Esophagus muscularis mucosa (tissue), 4 donors: ENCODE data around the gene AS3MT. TPM values are rescaled to one million over a fixed set of nuclear protein-coding genes. Genes with fewer than 3 reads are reported as not detected.

Experiments
- DNase-seq: peaks from one replicate; pipeline ENCODE4 v3.0.0-alpha.2; 2017; ENCODE audit errors: extremely low spot score
- H3K27ac ChIP-seq, 4 donors: fragments of 200-600 bp; sonication (generic); replicated peaks in 1 of 4; 1 replicate in 3 of 4; 2 replicates in 1 of 4; pipeline ENCODE4 v1.5.1; 2016 to 2019; ENCODE audit warnings: mild to moderate bottlenecking in 1 of 4
- H3K27me3 ChIP-seq, 4 donors: fragments of 200-600 bp; sonication (generic); one replicate each; pipeline versions ENCODE4 v1.5.1 to v1.6.0; 2016 to 2019
- H3K36me3 ChIP-seq, 4 donors: fragments of 200-600 bp; sonication (generic); one replicate each; pipeline ENCODE4 v1.5.1; 2016 to 2019
- H3K4me1 ChIP-seq, 4 donors: fragments of 200-600 bp; sonication (generic); one replicate each; pipeline ENCODE4 v1.5.1; 2016 to 2019
- H3K4me3 ChIP-seq, 4 donors: fragments of 200-600 bp; sonication (generic); 1 replicate in 2 of 4; 2 replicates in 2 of 4; pipeline ENCODE4 v1.5.1; 2016 to 2019; ENCODE audit warnings: mild to moderate bottlenecking in 4 of 4, moderate library complexity in 1 of 4
- H3K9me3 ChIP-seq, 4 donors: fragments of 200-600 bp; sonication (generic); 1 replicate in 3 of 4; 2 replicates in 1 of 4; pipeline ENCODE4 v1.5.1; 2016 to 2019
- EP300 ChIP-seq: sonication (generic); formaldehyde crosslinking; IDR thresholded peaks from one replicate; pipeline ENCODE4 v1.6.1; 2017; ENCODE audit warnings: antibody characterized with exemption
- POLR2A ChIP-seq: fragments of 450-650 bp; IDR thresholded peaks from one replicate; pipeline ENCODE4 v1.6.1; 2017; ENCODE audit warnings: antibody characterized with exemption, moderate library complexity, mild to moderate bottlenecking, low read depth
- POLR2AphosphoS5 ChIP-seq, 2 donors: sonication (generic); formaldehyde crosslinking; IDR thresholded peaks; one replicate each; pipeline ENCODE4 v1.6.1; 2017; ENCODE audit warnings: antibody characterized with exemption in 2 of 2
- WGBS: methylation state at CpG from one replicate; pipeline ENCODE4 v1.1.5; 2018; 5-methylcytosine and 5-hydroxymethylcytosine counted together
- intact Hi-C: fragments of 100-400 bp; cut with DNase I; formaldehyde crosslinking; loops from one replicate; pipeline ENCODE4 v1.15.1; 2023
- total RNA-seq, 4 donors: library from RNA; depleted of rRNA; stranded (reverse); fragments of >200 nt; gene quantifications; one replicate each; pipeline versions ENCODE4 v1.1.0 to v1.2.1, GENCODE V29; 2016
- TF ChIP-seq, protein P1 (sequence below), 3 experiments: fragments of 200-600 bp in 2 of 3; fragments of 450-650 bp in 1 of 3; sonication (generic) in 2 of 3; IDR thresholded peaks; one replicate each; pipeline ENCODE4 v1.5.1; 2017 to 2019; ENCODE audit warnings: antibody characterized with exemption in 3 of 3, mild to moderate bottlenecking in 2 of 3, moderate library complexity in 1 of 3

Gene AS3MT
- total RNA-seq, 4 donors from 2014 or later: 5.1 to 9.3 (median 6.8) TPM

DNA sequence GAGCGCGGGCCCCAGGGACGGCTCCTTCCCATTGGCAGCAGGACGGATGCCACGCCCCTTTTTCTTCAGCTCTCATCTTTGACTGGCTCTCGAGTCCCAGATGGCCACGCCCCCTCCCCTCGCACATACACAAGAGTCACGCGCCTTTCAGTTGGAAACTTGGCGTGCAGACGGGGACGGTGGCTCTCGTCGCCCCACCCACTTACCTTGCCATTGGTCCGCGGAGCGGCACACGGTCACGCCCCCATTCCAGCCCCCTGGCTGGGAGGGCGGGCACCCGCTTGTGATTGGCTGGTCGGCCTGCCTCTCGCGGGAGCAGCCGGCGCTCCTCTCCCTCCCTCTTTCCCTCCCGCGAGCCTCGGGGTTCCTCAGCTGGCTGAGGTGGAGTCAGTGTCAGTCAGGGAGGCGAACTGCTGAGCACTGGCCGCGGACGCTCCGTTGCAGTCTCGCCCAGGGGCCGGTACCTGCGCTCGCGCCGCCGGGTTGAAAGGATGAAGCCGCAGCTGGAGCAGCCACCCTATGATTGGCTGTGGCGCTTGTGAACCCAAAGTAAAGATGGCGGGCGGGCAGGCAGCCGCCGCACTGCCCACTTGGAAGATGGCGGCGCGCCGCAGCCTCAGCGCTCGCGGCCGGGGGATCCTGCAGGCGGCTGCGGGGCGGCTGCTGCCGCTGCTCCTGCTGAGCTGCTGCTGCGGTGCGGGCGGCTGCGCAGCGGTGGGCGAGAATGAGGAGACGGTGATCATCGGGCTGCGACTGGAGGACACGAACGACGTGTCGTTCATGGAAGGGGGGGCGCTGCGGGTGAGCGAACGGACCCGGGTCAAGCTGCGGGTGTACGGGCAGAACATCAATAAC is 48.9 kb downstream of the AS3MT start, which contains the start of gene CNNM2:
CNNM2 (plus strand) TSS at position 333 of the 855 bp plus-strand sequence; CDS start at position 520, 187 bp downstream.
- Histone ChIP-seq H3K4me3 (peak within 1 kb of the TSS; percentile 89 to 99 (median 95)), H3K4me1 (peaks cover 14 to 52% (median 51%) of the 10 kb centered on the region in 4 donors), H3K27ac (peak within 1 kb of the TSS; percentile 87 to 96 (median 91)), H3K9me3 (no peaks in the 10 kb centered on the region), H3K27me3 (no peaks in the 10 kb centered on the region), H3K36me3 (no peaks in the 10 kb centered on the region)
- TF ChIP-seq EP300: no peak
- no peak for TF ChIP-seq POLR2A
- TF ChIP-seq POLR2AphosphoS5 (IDR thresholded peaks at IDR 0.05): peak; percentile 64 to 82
- TF ChIP-seq, protein P1, sequence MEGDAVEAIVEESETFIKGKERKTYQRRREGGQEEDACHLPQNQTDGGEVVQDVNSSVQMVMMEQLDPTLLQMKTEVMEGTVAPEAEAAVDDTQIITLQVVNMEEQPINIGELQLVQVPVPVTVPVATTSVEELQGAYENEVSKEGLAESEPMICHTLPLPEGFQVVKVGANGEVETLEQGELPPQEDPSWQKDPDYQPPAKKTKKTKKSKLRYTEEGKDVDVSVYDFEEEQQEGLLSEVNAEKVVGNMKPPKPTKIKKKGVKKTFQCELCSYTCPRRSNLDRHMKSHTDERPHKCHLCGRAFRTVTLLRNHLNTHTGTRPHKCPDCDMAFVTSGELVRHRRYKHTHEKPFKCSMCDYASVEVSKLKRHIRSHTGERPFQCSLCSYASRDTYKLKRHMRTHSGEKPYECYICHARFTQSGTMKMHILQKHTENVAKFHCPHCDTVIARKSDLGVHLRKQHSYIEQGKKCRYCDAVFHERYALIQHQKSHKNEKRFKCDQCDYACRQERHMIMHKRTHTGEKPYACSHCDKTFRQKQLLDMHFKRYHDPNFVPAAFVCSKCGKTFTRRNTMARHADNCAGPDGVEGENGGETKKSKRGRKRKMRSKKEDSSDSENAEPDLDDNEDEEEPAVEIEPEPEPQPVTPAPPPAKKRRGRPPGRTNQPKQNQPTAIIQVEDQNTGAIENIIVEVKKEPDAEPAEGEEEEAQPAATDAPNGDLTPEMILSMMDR (IDR thresholded peaks at IDR 0.05): no peak
- intact Hi-C loops: loop anchor here (2.0 to 5.0 kb wide), 3 partner anchors 134 to 327 kb away; partner anchors contain the start of genes NT5C2 and RPEL1
- WGBS: 0% methylated on average over 7 of the region's 80 CpGs
- peak; percentile 100 for DNase-seq

DNA sequence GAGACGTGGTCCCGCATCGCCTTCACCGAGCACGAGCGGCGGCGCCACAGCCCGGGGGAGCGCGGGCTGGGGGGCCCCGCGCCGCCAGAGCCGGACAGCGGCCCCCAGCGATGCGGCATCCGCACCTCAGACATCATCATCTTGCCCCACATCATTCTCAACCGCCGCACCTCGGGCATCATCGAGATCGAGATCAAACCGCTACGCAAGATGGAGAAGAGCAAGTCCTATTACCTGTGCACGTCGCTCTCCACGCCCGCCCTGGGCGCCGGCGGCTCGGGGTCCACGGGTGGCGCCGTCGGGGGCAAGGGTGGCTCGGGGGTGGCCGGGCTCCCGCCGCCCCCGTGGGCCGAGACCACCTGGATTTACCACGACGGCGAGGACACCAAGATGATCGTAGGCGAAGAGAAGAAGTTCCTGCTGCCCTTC is 49.6 kb downstream of the AS3MT start:
- H3K4me3 ChIP-seq: peak overlapping the region; percentile 89 to 99 (median 95)
- intact Hi-C loops: loop anchor here (5.0 kb wide), 2 partner anchors 133 to 273 kb away; partner anchors contain the start of gene NT5C2
- no CpG with 5 or more reads among the region's 49 CpGs for WGBS
- peak overlapping the region; percentile 87 to 96 (median 91) for H3K27ac ChIP-seq
- H3K9me3 ChIP-seq: no peaks in the 10 kb centered on the region
- H3K36me3 ChIP-seq: no peaks in the 10 kb centered on the region
- TF ChIP-seq POLR2AphosphoS5 (IDR thresholded peaks at IDR 0.05) (no peak), EP300 (no peak), POLR2A (no peak)
- TF ChIP-seq, protein P1 (IDR thresholded peaks at IDR 0.05): peak in 1 of 3 experiments; percentile 12
- no peak for DNase-seq
- no peaks in the 10 kb centered on the region for H3K27me3 ChIP-seq
- peaks cover 14 to 59% (median 56%) of the 10 kb centered on the region in 4 donors for H3K4me1 ChIP-seq

DNA sequence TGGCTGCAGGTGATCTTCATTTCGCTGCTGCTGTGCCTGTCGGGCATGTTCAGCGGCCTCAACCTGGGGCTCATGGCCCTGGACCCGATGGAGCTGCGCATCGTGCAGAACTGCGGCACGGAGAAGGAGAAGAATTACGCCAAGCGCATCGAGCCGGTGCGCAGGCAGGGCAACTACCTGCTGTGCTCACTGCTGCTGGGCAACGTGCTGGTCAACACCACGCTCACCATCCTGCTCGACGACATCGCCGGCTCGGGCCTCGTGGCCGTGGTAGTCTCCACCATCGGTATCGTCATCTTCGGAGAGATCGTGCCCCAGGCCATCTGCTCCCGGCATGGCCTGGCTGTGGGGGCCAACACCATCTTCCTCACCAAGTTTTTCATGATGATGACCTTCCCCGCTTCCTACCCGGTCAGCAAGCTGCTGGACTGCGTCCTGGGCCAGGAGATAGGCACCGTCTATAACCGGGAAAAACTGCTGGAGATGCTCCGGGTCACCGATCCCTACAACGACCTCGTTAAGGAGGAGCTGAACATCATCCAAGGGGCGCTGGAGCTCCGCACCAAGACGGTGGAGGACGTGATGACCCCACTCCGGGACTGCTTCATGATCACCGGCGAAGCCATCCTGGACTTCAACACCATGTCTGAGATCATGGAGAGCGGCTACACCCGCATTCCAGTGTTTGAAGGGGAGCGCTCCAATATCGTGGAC is 50.1 kb downstream of the AS3MT start:
- no peaks in the 10 kb centered on the region for H3K9me3 ChIP-seq
- H3K4me3 ChIP-seq: peak overlapping the region; percentile 89 to 99 (median 95)
- intact Hi-C loops: loop anchor here (5.0 kb wide), 2 partner anchors 133 to 273 kb away; partner anchors contain the start of gene NT5C2
- H3K36me3 ChIP-seq: no peaks in the 10 kb centered on the region
- TF ChIP-seq POLR2AphosphoS5 (IDR thresholded peaks at IDR 0.05) (no peak), POLR2A (no peak), EP300 (no peak)
- TF ChIP-seq, protein P1 (IDR thresholded peaks at IDR 0.05): no peak
- DNase-seq: no peak
- 26% methylated on average over 35 of the region's 47 CpGs for WGBS
- peaks cover 14 to 61% (median 58%) of the 10 kb centered on the region in 4 donors for H3K4me1 ChIP-seq
- no peaks in the 10 kb centered on the region for H3K27me3 ChIP-seq
- peak overlapping the region in 1 of 4 donors; percentile 96 for H3K27ac ChIP-seq

DNA sequence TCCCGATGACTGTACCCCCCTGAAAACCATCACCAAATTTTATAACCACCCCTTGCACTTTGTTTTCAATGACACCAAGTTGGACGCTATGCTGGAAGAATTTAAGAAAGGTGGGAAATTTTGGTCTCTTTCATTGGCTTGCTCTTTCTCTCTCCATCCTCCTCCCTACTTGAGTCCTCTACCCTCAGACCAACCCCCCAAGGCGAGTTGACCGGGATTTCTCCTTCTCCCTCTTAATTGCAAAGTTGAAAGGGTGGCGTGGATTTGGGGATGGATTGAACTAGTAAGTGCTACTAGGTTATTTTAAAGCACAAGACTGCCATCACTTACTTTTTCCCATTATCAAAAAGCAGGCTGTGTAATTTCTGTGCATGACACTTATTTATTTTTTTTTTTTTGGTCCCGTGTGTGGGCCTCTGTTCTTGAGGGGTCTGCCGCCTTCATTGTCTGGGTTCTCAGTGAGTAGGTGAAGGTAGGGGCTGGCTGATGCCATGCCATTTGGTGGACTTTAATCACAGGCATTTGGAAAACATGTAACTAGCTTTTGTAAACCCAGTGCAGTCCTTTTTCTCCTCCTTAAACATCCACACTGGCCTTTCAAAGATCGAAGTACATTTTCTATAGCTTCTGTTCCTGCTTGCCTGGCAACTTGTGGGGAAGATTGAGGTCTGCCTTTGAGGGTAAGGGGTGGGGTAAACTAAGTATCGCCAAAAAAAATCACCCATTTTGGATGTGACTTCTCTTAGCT is 50.9 kb downstream of the AS3MT start:
- Histone ChIP-seq H3K36me3 (no peaks in the 10 kb centered on the region), H3K27me3 (no peaks in the 10 kb centered on the region), H3K9me3 (no peaks in the 10 kb centered on the region), H3K4me1 (peaks cover 14 to 61% (median 58%) of the 10 kb centered on the region in 4 donors), H3K27ac (no peak overlapping the region), H3K4me3 (peak overlapping the region; percentile 89 to 99 (median 95))
- intact Hi-C loops: loop anchor here (5.0 kb wide), 2 partner anchors 132 to 272 kb away; partner anchors contain the start of gene NT5C2
- DNase-seq: no peak
- no peak for TF ChIP-seq POLR2A
- no peak for TF ChIP-seq POLR2AphosphoS5 (IDR thresholded peaks at IDR 0.05)
- TF ChIP-seq EP300: no peak
- TF ChIP-seq, protein P1 (IDR thresholded peaks at IDR 0.05): no peak
- WGBS: 43% methylated on average over 9 of the region's 9 CpGs
